Measurements from ENCODE around the gene CLIP2.
"Not testable (repeated sequence)": the region's sequence is repeated elsewhere in the genome, so short reads cannot be mapped to it uniquely, and the experiment has no call there.

Gene CLIP2

GRCh38 chr7:74306004-74306729 is 17.0 kb downstream of the CLIP2 start:
- no peak for TF ChIP-seq CTCF (IDR thresholded peaks at IDR 0.05; ENCODE audit: extremely low read depth, insufficient read depth, missing control alignments)
- in situ Hi-C loops (cut with MboI; ENCODE audit: low pct_unique_long_range_greater_than_20kb, low sequenced_read_pairs, unreplicated experiment) = loop anchor here (10.0 kb wide), 1 partner anchor 61 kb away; no protein-coding TSS in a partner anchor
- DNase-seq (ENCODE audit: low spot score) = no peak

- no peak for DNase-seq (ENCODE audit: low spot score)
- in situ Hi-C loops (cut with MboI; ENCODE audit: low pct_unique_long_range_greater_than_20kb, low sequenced_read_pairs, unreplicated experiment) = loop anchor here (10.0 kb wide), 1 partner anchor 62 kb away; no protein-coding TSS in a partner anchor
- no peak for TF ChIP-seq CTCF (IDR thresholded peaks at IDR 0.05; ENCODE audit: extremely low read depth, insufficient read depth, missing control alignments)
These were observed 17.7 kb downstream of the CLIP2 start for GRCh38 chr7:74306730-74307469.

GRCh38 chr7:74307738-74308505 is 18.7 kb downstream of the CLIP2 start:
- DNase-seq (ENCODE audit: low spot score) = no peak
- in situ Hi-C loops (cut with MboI; ENCODE audit: low pct_unique_long_range_greater_than_20kb, low sequenced_read_pairs, unreplicated experiment) = loop anchor here (10.0 kb wide), 1 partner anchor 63 kb away; no protein-coding TSS in a partner anchor
- no peak for TF ChIP-seq CTCF (IDR thresholded peaks at IDR 0.05; ENCODE audit: extremely low read depth, insufficient read depth, missing control alignments)

GRCh38 chr7:74309181-74309580 is 20.0 kb downstream of the CLIP2 start:
- no peak for DNase-seq (ENCODE audit: low spot score)
- in situ Hi-C loops (cut with MboI; ENCODE audit: low pct_unique_long_range_greater_than_20kb, low sequenced_read_pairs, unreplicated experiment) = loop anchor here (10.0 kb wide), 1 partner anchor 64 kb away; no protein-coding TSS in a partner anchor
- no peak for TF ChIP-seq CTCF (IDR thresholded peaks at IDR 0.05; ENCODE audit: extremely low read depth, insufficient read depth, missing control alignments)

- no peak for DNase-seq (ENCODE audit: low spot score)
- TF ChIP-seq CTCF (IDR thresholded peaks at IDR 0.05; ENCODE audit: extremely low read depth, insufficient read depth, missing control alignments) = no peak
- in situ Hi-C loops (cut with MboI; ENCODE audit: low pct_unique_long_range_greater_than_20kb, low sequenced_read_pairs, unreplicated experiment) = no loop called here
These were observed 22.1 kb downstream of the CLIP2 start for GRCh38 chr7:74311305-74311744.

- DNase-seq (ENCODE audit: low spot score) = no peak
- in situ Hi-C loops (cut with MboI; ENCODE audit: low pct_unique_long_range_greater_than_20kb, low sequenced_read_pairs, unreplicated experiment) = no loop called here
- no peak for TF ChIP-seq CTCF (IDR thresholded peaks at IDR 0.05; ENCODE audit: extremely low read depth, insufficient read depth, missing control alignments)
These were observed 23.3 kb downstream of the CLIP2 start for GRCh38 chr7:74312418-74313028.

GRCh38 chr7:74315891-74316290 is 26.7 kb downstream of the CLIP2 start:
- in situ Hi-C loops (cut with MboI; ENCODE audit: low pct_unique_long_range_greater_than_20kb, low sequenced_read_pairs, unreplicated experiment); DNase-seq (ENCODE audit: low spot score): not testable (repeated sequence)

Measured in GM13977 (cell line).